Measurements from ENCODE around the gene PLEKHF1. TPM values are rescaled to one million over a fixed set of nuclear protein-coding genes. Genes with fewer than 3 reads are reported as not detected.

Gene PLEKHF1
- total and polyA plus RNA-seq, 2 donors (not counting 1 experiment from before 2014, with no cell fraction given) = 5.5 to 9.8 TPM

DNA sequence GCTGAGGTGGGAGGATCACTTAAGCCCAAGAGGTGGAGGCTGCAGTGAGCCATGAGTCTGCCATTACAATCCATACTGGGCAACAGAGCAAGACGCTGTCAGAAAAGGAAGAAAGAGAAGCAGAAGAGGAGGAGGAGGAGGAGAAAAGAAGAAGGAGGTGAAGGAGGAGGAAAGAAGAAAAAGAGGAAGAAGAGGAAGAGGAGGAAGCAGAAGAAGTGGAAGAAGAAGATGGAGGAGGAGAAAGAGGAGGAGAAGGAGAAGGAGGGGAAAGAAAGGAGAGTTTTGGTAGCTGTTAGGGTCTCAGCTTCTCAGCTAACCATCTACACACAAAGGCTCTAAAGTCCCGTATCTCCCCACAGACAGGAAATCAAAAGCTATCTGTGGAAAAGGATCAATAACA lies 23.7 kb upstream of the PLEKHF1 start:
- H2AFZ ChIP-seq (ENCODE audit: insufficient read depth, low read depth, low read length, poor library complexity, severe bottlenecking) = no peak overlapping the region
- H3K79me2 ChIP-seq (ENCODE audit: control insufficient read depth, insufficient read depth, low read length) = no peaks in the 10 kb centered on the region
- H3K4me1 Mint-ChIP-seq = peaks cover 2% of the 10 kb centered on the region
- TF ChIP-seq EZH2 (IDR thresholded peaks at IDR 0.05; ENCODE audit: borderline replicate concordance, insufficient read depth, low read depth, low read length, poor library complexity, severe bottlenecking) = no peak
- TF ChIP-seq, protein P1, sequence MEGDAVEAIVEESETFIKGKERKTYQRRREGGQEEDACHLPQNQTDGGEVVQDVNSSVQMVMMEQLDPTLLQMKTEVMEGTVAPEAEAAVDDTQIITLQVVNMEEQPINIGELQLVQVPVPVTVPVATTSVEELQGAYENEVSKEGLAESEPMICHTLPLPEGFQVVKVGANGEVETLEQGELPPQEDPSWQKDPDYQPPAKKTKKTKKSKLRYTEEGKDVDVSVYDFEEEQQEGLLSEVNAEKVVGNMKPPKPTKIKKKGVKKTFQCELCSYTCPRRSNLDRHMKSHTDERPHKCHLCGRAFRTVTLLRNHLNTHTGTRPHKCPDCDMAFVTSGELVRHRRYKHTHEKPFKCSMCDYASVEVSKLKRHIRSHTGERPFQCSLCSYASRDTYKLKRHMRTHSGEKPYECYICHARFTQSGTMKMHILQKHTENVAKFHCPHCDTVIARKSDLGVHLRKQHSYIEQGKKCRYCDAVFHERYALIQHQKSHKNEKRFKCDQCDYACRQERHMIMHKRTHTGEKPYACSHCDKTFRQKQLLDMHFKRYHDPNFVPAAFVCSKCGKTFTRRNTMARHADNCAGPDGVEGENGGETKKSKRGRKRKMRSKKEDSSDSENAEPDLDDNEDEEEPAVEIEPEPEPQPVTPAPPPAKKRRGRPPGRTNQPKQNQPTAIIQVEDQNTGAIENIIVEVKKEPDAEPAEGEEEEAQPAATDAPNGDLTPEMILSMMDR (IDR thresholded peaks at IDR 0.05) = no peak
- H4K20me1 ChIP-seq (ENCODE audit: control insufficient read depth, insufficient read depth, low read length, poor library complexity, severe bottlenecking) = no peaks in the 10 kb centered on the region
- no peak overlapping the region for H3K4me2 ChIP-seq (replicated peaks; ENCODE audit: low read depth, low read length, poor library complexity, severe bottlenecking)
- H3K4me3 Mint-ChIP-seq = no peak overlapping the region
- peaks cover 0 to 3% (median 0%) of the 10 kb centered on the region in 4 experiments for H3K27me3 ChIP-seq (replicated peaks in 1 of 4; ENCODE audit: control extremely low read depth in 1 of 4, control insufficient read depth in 3 of 4, insufficient read depth in 4 of 4, low read length in 3 of 4)
- H3K27ac ChIP-seq (ENCODE audit: low read length in 2 of 2) = no peak overlapping the region
- no peak overlapping the region for H3K9ac ChIP-seq (ENCODE audit: low read length)
- ChIA-PET CTCF (no interaction called here), POLR2A (no interaction called here)
- 75% methylated on average over 1 of the region's 2 CpGs for WGBS (ENCODE audit: insufficient coverage)
- H3K9me3 Mint-ChIP-seq (ENCODE audit: insufficient read depth) = no peaks in the 10 kb centered on the region
- no peak overlapping the region for H3K27ac Mint-ChIP-seq
- H3K9me3 ChIP-seq (ENCODE audit: control extremely low read depth in 1 of 3, control insufficient read depth in 2 of 3, insufficient read depth in 1 of 3, low read length in 2 of 3) = no peaks in the 10 kb centered on the region
- no peaks in the 10 kb centered on the region for H3K36me3 ChIP-seq (replicated peaks in 1 of 2; ENCODE audit: control extremely low read depth in 1 of 2, control insufficient read depth in 1 of 2, extremely low read depth in 1 of 2, insufficient read depth in 2 of 2, low read length in 1 of 2)
- H3K27me3 Mint-ChIP-seq = peaks cover 24% of the 10 kb centered on the region
- no peak for ATAC-seq (ENCODE audit: low read depth)
- H3K4me1 ChIP-seq (ENCODE audit: control insufficient read depth in 2 of 2, insufficient read depth in 2 of 2, low read length in 2 of 2) = no peaks in the 10 kb centered on the region
- H3K4me3 ChIP-seq (ENCODE audit: control extremely low read depth in 1 of 5, extremely low read depth in 1 of 5, insufficient read depth in 1 of 5, low read depth in 2 of 5, low read length in 4 of 5) = no peak overlapping the region
- intact Hi-C loops (cut with micrococcal nuclease) = no loop called here
- no peak for DNase-seq

DNA sequence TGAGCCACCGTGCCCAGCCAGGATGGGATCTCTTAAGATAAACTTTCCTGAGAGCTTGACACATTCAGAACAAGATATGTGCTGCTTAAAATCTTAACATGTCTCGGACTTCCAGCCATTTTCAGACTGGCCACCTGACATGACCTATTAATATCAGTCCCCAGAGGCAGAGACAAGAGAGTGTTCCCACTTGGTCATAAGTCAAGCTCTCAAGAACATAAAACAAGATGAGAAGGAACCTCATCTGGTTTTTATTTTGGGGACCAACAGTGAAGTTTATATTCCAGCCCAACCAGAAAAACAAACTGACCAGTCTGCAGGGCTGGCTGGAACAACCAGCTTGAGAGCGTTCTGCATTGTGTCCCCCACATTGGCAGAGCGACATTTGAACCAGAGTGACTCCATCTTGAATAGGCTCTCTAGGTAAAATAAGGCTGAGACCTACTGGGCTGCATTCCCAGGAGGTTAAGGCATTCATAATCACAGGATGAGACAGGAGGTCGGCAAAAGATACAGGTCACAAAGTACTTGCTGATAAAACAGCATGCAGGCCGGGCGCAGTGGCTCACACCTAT lies 21.8 kb upstream of the PLEKHF1 start:
- Histone ChIP-seq H3K79me2 (ENCODE audit: control insufficient read depth, insufficient read depth, low read length) (no peaks in the 10 kb centered on the region), H3K9me3 (ENCODE audit: control extremely low read depth in 1 of 3, control insufficient read depth in 2 of 3, insufficient read depth in 1 of 3, low read length in 2 of 3) (no peaks in the 10 kb centered on the region), H2AFZ (ENCODE audit: insufficient read depth, low read depth, low read length, poor library complexity, severe bottlenecking) (no peak overlapping the region), H3K4me1 (ENCODE audit: control insufficient read depth in 2 of 2, insufficient read depth in 2 of 2, low read length in 2 of 2) (no peaks in the 10 kb centered on the region), H3K27ac (ENCODE audit: low read length in 2 of 2) (no peak overlapping the region), H3K4me2 (replicated peaks; ENCODE audit: low read depth, low read length, poor library complexity, severe bottlenecking) (no peak overlapping the region), H3K27me3 (replicated peaks in 1 of 4; ENCODE audit: control extremely low read depth in 1 of 4, control insufficient read depth in 3 of 4, insufficient read depth in 4 of 4, low read length in 3 of 4) (peaks cover 0 to 3% (median 0%) of the 10 kb centered on the region in 4 experiments), H3K36me3 (replicated peaks in 1 of 2; ENCODE audit: control extremely low read depth in 1 of 2, control insufficient read depth in 1 of 2, extremely low read depth in 1 of 2, insufficient read depth in 2 of 2, low read length in 1 of 2) (no peaks in the 10 kb centered on the region), H3K4me3 (ENCODE audit: control extremely low read depth in 1 of 5, extremely low read depth in 1 of 5, insufficient read depth in 1 of 5, low read depth in 2 of 5, low read length in 4 of 5) (no peak overlapping the region), H4K20me1 (ENCODE audit: control insufficient read depth, insufficient read depth, low read length, poor library complexity, severe bottlenecking) (no peaks in the 10 kb centered on the region), H3K9ac (ENCODE audit: low read length) (no peak overlapping the region)
- Mint-ChIP-seq H3K27ac (no peak overlapping the region), H3K9me3 (ENCODE audit: insufficient read depth) (no peaks in the 10 kb centered on the region), H3K4me1 (peaks cover 2% of the 10 kb centered on the region), H3K4me3 (no peak overlapping the region), H3K27me3 (peaks cover 26% of the 10 kb centered on the region)
- 90% methylated on average over 7 of the region's 7 CpGs for WGBS (ENCODE audit: insufficient coverage)
- CTCF ChIA-PET = no interaction called here
- TF ChIP-seq, protein P1 (IDR thresholded peaks at IDR 0.05) = no peak
- no peak for TF ChIP-seq EZH2 (IDR thresholded peaks at IDR 0.05; ENCODE audit: borderline replicate concordance, insufficient read depth, low read depth, low read length, poor library complexity, severe bottlenecking)
- DNase-seq = no peak
- intact Hi-C loops (cut with micrococcal nuclease) = no loop called here
- POLR2A ChIA-PET = no interaction called here
- ATAC-seq (ENCODE audit: low read depth) = no peak
